ENCODE data around the gene ZNF492. TPM values are rescaled to one million over a fixed set of nuclear protein-coding genes. Genes with fewer than 3 reads are reported as not detected.

Gene ZNF492
- total and polyA plus RNA-seq, 2 donors (not counting 3 experiments of a cell fraction or from before 2014, with no cell fraction given): not detected

GRCh38 chr19:22595918-22596341 lies 38.2 kb upstream of the ZNF492 start:
- intact Hi-C loops (cut with micrococcal nuclease): no loop called here
- H3K4me2 ChIP-seq (ENCODE audit: insufficient read depth, low read length): no peak overlapping the region
- no peak overlapping the region for H2AFZ ChIP-seq (ENCODE audit: low read depth, low read length)
- TF ChIP-seq MAX (IDR thresholded peaks at IDR 0.05; ENCODE audit: insufficient read depth, insufficient read length) (no peak), POLR2AphosphoS5 (IDR thresholded peaks at IDR 0.05; ENCODE audit: insufficient read depth, low read depth, low read length) (no peak), CTCF (IDR thresholded peaks at IDR 0.05; ENCODE audit: extremely low read depth in 1 of 2, insufficient read depth in 1 of 2, low read depth in 1 of 2, low read length in 2 of 2) (no peak), FOS (IDR thresholded peaks at IDR 0.05; ENCODE audit: borderline replicate concordance, insufficient read depth, low read length) (no peak), JUN (IDR thresholded peaks at IDR 0.05; ENCODE audit: borderline replicate concordance, insufficient read depth, insufficient read length, low read depth) (no peak), MYC (IDR thresholded peaks at IDR 0.05; ENCODE audit: low read depth, low read length) (no peak), POLR2A (IDR thresholded peaks at IDR 0.05; ENCODE audit: low read depth, low read length) (no peak), EZH2 (IDR thresholded peaks at IDR 0.05; ENCODE audit: borderline replicate concordance, low read depth, low read length, severe bottlenecking) (no peak), GATA2 (IDR thresholded peaks at IDR 0.05; ENCODE audit: insufficient read depth, insufficient read length, low read depth, low read length) (no peak)
- ChIA-PET CTCF (no interaction called here), POLR2A (no interaction called here)
- H3K9ac ChIP-seq (replicated peaks; ENCODE audit: extremely low read depth, insufficient read depth, low read length): no peak overlapping the region
- dilution Hi-C loops (cut with MboI; ENCODE audit: extremely low pct_ligation_motif_present, low sequenced_read_pairs): no loop called here
- no peaks in the 10 kb centered on the region for H4K20me1 ChIP-seq (replicated peaks; ENCODE audit: control insufficient read depth, extremely low read depth, insufficient read depth, low read length)
- H3K36me3 ChIP-seq (ENCODE audit: control insufficient read depth in 2 of 2, extremely low read depth in 1 of 2, insufficient read depth in 2 of 2, low read length in 2 of 2): no peaks in the 10 kb centered on the region
- no peaks in the 10 kb centered on the region for H3K9me1 ChIP-seq (replicated peaks; ENCODE audit: control insufficient read depth, extremely low read depth, insufficient read depth, low read length)
- no peak overlapping the region for H3K27ac ChIP-seq (ENCODE audit: insufficient read depth, low read depth, low read length)
- H3K4me1 ChIP-seq (ENCODE audit: control insufficient read depth, extremely low read depth, insufficient read depth, low read length): no peaks in the 10 kb centered on the region
- DNase-seq (ENCODE audit: low read depth, low spot score) (no peak), FAIRE-seq (no peak)
- BruUV-seq (replicated peaks): no TSS peak
- no peaks in the 10 kb centered on the region for H3K79me2 ChIP-seq (ENCODE audit: control insufficient read depth, insufficient read depth, low read length)
- peaks cover 1% of the 10 kb centered on the region for H3K9me3 ChIP-seq (replicated peaks; ENCODE audit: control insufficient read depth, insufficient read depth, low read length)
- H3K27me3 ChIP-seq (ENCODE audit: control insufficient read depth in 2 of 2, insufficient read depth in 2 of 2, low read length in 2 of 2): no peaks in the 10 kb centered on the region
- no peak overlapping the region for H3K4me3 ChIP-seq (replicated peaks in 1 of 3; ENCODE audit: insufficient read depth in 1 of 3, low read depth in 1 of 3, low read length in 3 of 3)
